Trophoblast cell (in vitro differentiated cells and primary cell): ENCODE data around the gene CCR3.
A peak's percentile ranks its signal among the peaks of the same experiment; 100 is the strongest.

ENCODE experiments used
- DNase-seq, 2 donors: peaks; one replicate each; pipeline ENCODE4 v3.0.0-alpha.2; 2016
- H2AFZ ChIP-seq: 2 replicates; pipeline ENCODE4 v1.6.1; 2013; ENCODE audit warnings: low read length, moderate library complexity, mild to moderate bottlenecking; ENCODE audit not compliant: insufficient read depth, poor library complexity
- H2AK5ac ChIP-seq: 2 replicates; pipeline ENCODE4 v1.6.1; 2013; ENCODE audit warnings: mild to moderate bottlenecking, low read length
- H2BK120ac ChIP-seq: 2 replicates; pipeline ENCODE4 v1.6.1; 2013; ENCODE audit warnings: low read length, mild to moderate bottlenecking, moderate library complexity; ENCODE audit not compliant: insufficient read depth, poor library complexity
- H2BK12ac ChIP-seq: 2 replicates; pipeline ENCODE4 v1.6.1; 2013; ENCODE audit warnings: mild to moderate bottlenecking, low read length, moderate library complexity
- H2BK5ac ChIP-seq: 2 replicates; pipeline ENCODE4 v1.6.1; 2013; ENCODE audit warnings: low read length, low read depth, moderate library complexity, mild to moderate bottlenecking; ENCODE audit not compliant: poor library complexity
- H3K14ac ChIP-seq: 2 replicates; pipeline ENCODE4 v1.6.1; 2013; ENCODE audit warnings: mild to moderate bottlenecking, low read length
- H3K18ac ChIP-seq: 2 replicates; pipeline ENCODE4 v1.6.1; 2013; ENCODE audit warnings: mild to moderate bottlenecking, low read length
- H3K23ac ChIP-seq: 2 replicates; pipeline ENCODE4 v1.6.1; 2013; ENCODE audit warnings: low read length
- H3K27ac ChIP-seq: 2 replicates; pipeline ENCODE4 v1.5.1; 2013; ENCODE audit warnings: low read depth, mild to moderate bottlenecking, inconsistent platforms, low read length, moderate library complexity
- H3K27me3 ChIP-seq: 2 replicates; pipeline ENCODE4 v1.6.1; 2013; ENCODE audit warnings: inconsistent platforms, mild to moderate bottlenecking, low read length, moderate library complexity; ENCODE audit not compliant: insufficient read depth
- H3K36me3 ChIP-seq, 2 experiments: 1 replicate in 1 of 2; 2 replicates in 1 of 2; pipeline ENCODE4 v1.6.1; 2013; ENCODE audit warnings: low read length in 2 of 2, mild to moderate bottlenecking in 2 of 2, moderate library complexity in 1 of 2; ENCODE audit not compliant: insufficient read depth in 2 of 2, control insufficient read depth in 1 of 2
- H3K4ac ChIP-seq: 2 replicates; pipeline ENCODE4 v1.6.1; 2013; ENCODE audit warnings: low read depth, mild to moderate bottlenecking, low read length, moderate library complexity
- H3K4me1 ChIP-seq, 2 experiments: 1 replicate in 1 of 2; 2 replicates in 1 of 2; pipeline ENCODE4 v1.6.1; 2013; ENCODE audit warnings: low read length in 2 of 2, mild to moderate bottlenecking in 2 of 2, moderate library complexity in 1 of 2; ENCODE audit not compliant: insufficient read depth in 2 of 2, control insufficient read depth in 1 of 2
- H3K4me2 ChIP-seq: 2 replicates; pipeline ENCODE4 v1.6.1; 2013; ENCODE audit warnings: inconsistent platforms, mild to moderate bottlenecking, low read length, moderate library complexity
- H3K4me3 ChIP-seq: 2 replicates; pipeline ENCODE4 v1.5.1; 2013; ENCODE audit warnings: mild to moderate bottlenecking, low read depth, low read length, inconsistent platforms
- H3K79me1 ChIP-seq: one replicate; pipeline ENCODE4 v1.6.1; 2013; ENCODE audit warnings: low read length
- H3K79me2 ChIP-seq: 2 replicates; pipeline ENCODE4 v1.6.1; 2013; ENCODE audit warnings: low read length, mild to moderate bottlenecking; ENCODE audit not compliant: control insufficient read depth, insufficient read depth, poor library complexity
- H3K9ac ChIP-seq: 2 replicates; pipeline ENCODE4 v1.6.1; 2013; ENCODE audit warnings: mild to moderate bottlenecking, low read length
- H3K9me3 ChIP-seq: 2 replicates; pipeline ENCODE4 v1.6.1; 2013; ENCODE audit warnings: low read depth, mild to moderate bottlenecking, control low read depth, inconsistent platforms, low read length; ENCODE audit not compliant: insufficient read depth
- H4K12ac ChIP-seq: 2 replicates; pipeline ENCODE4 v1.6.1; 2013; ENCODE audit warnings: low read depth, mild to moderate bottlenecking, low read length, moderate library complexity
- H4K8ac ChIP-seq: 2 replicates; pipeline ENCODE4 v1.6.1; 2013; ENCODE audit warnings: low read depth, mild to moderate bottlenecking, low read length, moderate library complexity
- H4K91ac ChIP-seq: one replicate; pipeline ENCODE4 v1.6.1; 2013; ENCODE audit warnings: low read depth, mild to moderate bottlenecking, low read length, moderate library complexity
- WGBS: extraction: QIAGEN DNeasy Blood & Tissue Kit; methylation state at CpG from one replicate; pipeline ENCODE4 v1.1.7; 2013; ENCODE audit warnings: missing lambda C conversion rate; ENCODE audit not compliant: insufficient read length, insufficient coverage; ENCODE audit errors: extremely low coverage; 5-methylcytosine and 5-hydroxymethylcytosine counted together

CCR3 gene

DNA sequence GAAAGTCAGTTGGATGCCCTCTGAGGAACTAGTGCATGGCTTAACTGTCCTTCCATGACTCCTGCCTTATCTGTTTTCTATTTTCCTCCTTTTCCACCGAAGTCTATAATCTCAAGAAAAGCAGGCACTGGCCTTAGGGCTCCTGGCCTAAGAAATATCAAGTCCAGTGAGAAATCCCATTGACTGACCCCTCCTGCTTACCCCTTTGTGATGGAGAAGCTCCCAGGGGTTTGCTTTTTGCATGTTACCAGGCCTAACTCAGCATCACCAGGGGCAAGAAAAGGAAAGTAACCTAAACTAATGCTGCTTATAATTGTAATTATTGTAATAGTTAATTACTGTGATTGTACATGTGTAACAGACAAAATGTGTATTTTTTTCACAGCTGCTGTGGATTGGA is 21.7 kb downstream of the CCR3 start:
- no peak overlapping the region for H3K18ac ChIP-seq
- H4K91ac ChIP-seq = no peak overlapping the region

DNA sequence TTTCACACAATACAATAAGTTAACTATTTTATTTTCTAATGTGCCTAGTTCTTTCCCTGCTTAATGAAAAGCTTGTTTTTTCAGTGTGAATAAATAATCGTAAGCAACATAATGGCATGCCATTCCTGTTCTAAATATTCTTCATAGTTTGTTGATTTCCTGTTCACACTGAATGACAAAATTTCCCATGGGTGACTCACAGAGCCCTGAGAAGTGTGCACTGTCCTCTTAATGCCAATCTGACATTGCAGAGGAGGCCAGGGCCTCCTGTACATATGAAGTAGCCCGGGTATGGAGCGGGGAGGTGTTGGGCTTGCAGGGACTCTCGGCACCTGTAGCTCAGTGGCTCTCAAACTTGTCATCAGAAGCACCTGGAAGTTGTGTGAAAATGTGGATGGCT is 24.3 kb downstream of the CCR3 start:
- DNase-seq = peak; percentile 27 to 77
- H3K18ac ChIP-seq = no peak overlapping the region
- H3K36me3 ChIP-seq = no peaks in the 10 kb centered on the region
- H3K9ac ChIP-seq = no peak overlapping the region
- no peak overlapping the region for H2BK12ac ChIP-seq
- H3K4ac ChIP-seq = no peak overlapping the region
- no peaks in the 10 kb centered on the region for H3K79me2 ChIP-seq
- H2BK5ac ChIP-seq = no peak overlapping the region
- no peak overlapping the region for H3K4me2 ChIP-seq
- no peaks in the 10 kb centered on the region for H3K9me3 ChIP-seq
- no peaks in the 10 kb centered on the region for H3K79me1 ChIP-seq
- H2AFZ ChIP-seq = no peak overlapping the region
- no peak overlapping the region for H3K4me3 ChIP-seq
- no peak overlapping the region for H4K12ac ChIP-seq
- H3K4me1 ChIP-seq = no peaks in the 10 kb centered on the region
- no peak overlapping the region for H2AK5ac ChIP-seq
- WGBS = no CpG with 5 or more reads among the region's 4 CpGs
- H3K27ac ChIP-seq = no peak overlapping the region
- H3K14ac ChIP-seq = no peak overlapping the region
- no peak overlapping the region for H3K23ac ChIP-seq
- H2BK120ac ChIP-seq = no peak overlapping the region
- H4K8ac ChIP-seq = no peak overlapping the region
- no peak overlapping the region for H4K91ac ChIP-seq
- no peaks in the 10 kb centered on the region for H3K27me3 ChIP-seq

More for the DNA sequence above, 21.7 kb downstream of the CCR3 start:
- Histone ChIP-seq H4K8ac (no peak overlapping the region), H3K23ac (no peak overlapping the region), H3K4ac (no peak overlapping the region), H3K4me2 (no peak overlapping the region), H3K79me1 (no peaks in the 10 kb centered on the region), H2BK5ac (no peak overlapping the region), H3K27me3 (no peaks in the 10 kb centered on the region), H3K14ac (no peak overlapping the region), H3K79me2 (no peaks in the 10 kb centered on the region), H2AK5ac (no peak overlapping the region), H2AFZ (no peak overlapping the region), H3K27ac (no peak overlapping the region), H3K36me3 (no peaks in the 10 kb centered on the region), H2BK12ac (no peak overlapping the region), H3K4me3 (no peak overlapping the region), H3K4me1 (no peaks in the 10 kb centered on the region), H2BK120ac (no peak overlapping the region), H3K9me3 (no peaks in the 10 kb centered on the region), H3K9ac (no peak overlapping the region), H4K12ac (no peak overlapping the region)
- no peak for DNase-seq
- WGBS = no CpG with 5 or more reads among the region's 1 CpG

DNA sequence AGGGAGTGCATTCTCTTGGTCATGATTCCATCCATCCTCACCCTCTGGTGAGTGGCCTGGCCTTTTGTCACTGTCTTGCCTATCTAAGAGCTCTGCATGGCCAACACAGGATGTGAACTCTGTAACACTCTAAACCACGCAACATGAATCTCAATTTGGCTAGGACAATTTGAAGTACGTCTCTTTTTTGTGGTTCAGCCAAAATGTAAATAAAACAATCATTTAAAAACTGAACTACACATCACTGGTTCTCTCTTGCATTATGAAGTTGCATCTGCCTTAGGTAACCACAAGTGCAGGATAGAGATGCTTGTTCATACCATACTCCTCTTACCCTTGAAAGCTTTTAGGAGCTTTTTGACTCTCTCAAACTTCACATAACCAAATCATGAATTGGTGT is 27.3 kb downstream of the CCR3 start:
- no peaks in the 10 kb centered on the region for H3K4me1 ChIP-seq
- WGBS = no CpG with 5 or more reads among the region's 2 CpGs
- H3K14ac ChIP-seq = no peak overlapping the region
- H3K4me3 ChIP-seq = no peak overlapping the region
- no peak overlapping the region for H3K4ac ChIP-seq
- H3K27ac ChIP-seq = no peak overlapping the region
- no peak overlapping the region for H3K9ac ChIP-seq
- H3K18ac ChIP-seq = no peak overlapping the region
- peaks cover 2% of the 10 kb centered on the region for H3K9me3 ChIP-seq
- H3K27me3 ChIP-seq = no peaks in the 10 kb centered on the region
- no peak for DNase-seq
- no peaks in the 10 kb centered on the region for H3K36me3 ChIP-seq
- H3K79me2 ChIP-seq = no peaks in the 10 kb centered on the region
- no peak overlapping the region for H2AK5ac ChIP-seq
- H4K8ac ChIP-seq = no peak overlapping the region
- no peak overlapping the region for H2AFZ ChIP-seq
- no peak overlapping the region for H2BK120ac ChIP-seq
- H3K4me2 ChIP-seq = no peak overlapping the region
- H3K23ac ChIP-seq = no peak overlapping the region
- no peak overlapping the region for H2BK5ac ChIP-seq
- no peak overlapping the region for H4K91ac ChIP-seq
- H3K79me1 ChIP-seq = no peaks in the 10 kb centered on the region
- H2BK12ac ChIP-seq = no peak overlapping the region
- no peak overlapping the region for H4K12ac ChIP-seq

DNA sequence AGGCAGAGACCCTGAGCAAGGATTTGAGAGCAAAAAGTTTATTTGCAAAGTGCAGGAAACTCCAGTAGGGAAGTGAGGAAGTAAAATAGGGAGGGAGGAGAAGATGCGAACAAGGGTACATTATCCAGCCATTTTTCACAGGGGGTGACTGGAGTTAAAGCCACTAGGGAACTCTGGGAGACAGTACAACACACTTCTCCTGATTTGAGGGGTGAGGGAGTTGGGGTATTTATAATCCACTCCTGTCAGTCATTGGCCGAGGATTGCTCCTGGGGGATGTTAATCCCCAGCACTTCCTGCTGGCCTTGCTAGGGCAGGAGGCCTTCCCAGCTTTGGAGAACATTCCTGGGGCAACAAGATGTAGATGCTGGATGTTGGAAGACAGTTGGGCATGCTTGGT is 28.2 kb downstream of the CCR3 start:
- Histone ChIP-seq H3K9me3 (peaks cover 2% of the 10 kb centered on the region), H3K4me2 (no peak overlapping the region), H3K4me3 (no peak overlapping the region), H4K12ac (no peak overlapping the region), H3K4ac (no peak overlapping the region), H4K91ac (no peak overlapping the region), H3K9ac (no peak overlapping the region), H3K18ac (no peak overlapping the region), H3K27me3 (no peaks in the 10 kb centered on the region), H2BK120ac (no peak overlapping the region), H3K14ac (no peak overlapping the region), H2AFZ (no peak overlapping the region), H2AK5ac (no peak overlapping the region), H3K23ac (no peak overlapping the region), H3K4me1 (no peaks in the 10 kb centered on the region), H2BK12ac (no peak overlapping the region), H3K79me2 (no peaks in the 10 kb centered on the region), H3K27ac (no peak overlapping the region), H2BK5ac (no peak overlapping the region), H4K8ac (no peak overlapping the region), H3K36me3 (no peaks in the 10 kb centered on the region), H3K79me1 (no peaks in the 10 kb centered on the region)
- no CpG with 5 or more reads among the region's 2 CpGs for WGBS
- no peak for DNase-seq
